ENCODE measurements around the gene PIGM. TPM values are rescaled to one million over a fixed set of nuclear protein-coding genes. Genes with fewer than 3 reads are reported as not detected.
A peak's percentile ranks its signal among the peaks of the same experiment; 100 is the strongest.

PIGM gene
- total RNA-seq, 2 donors from 2014 or later: 5.0 to 6.8 TPM

DNA sequence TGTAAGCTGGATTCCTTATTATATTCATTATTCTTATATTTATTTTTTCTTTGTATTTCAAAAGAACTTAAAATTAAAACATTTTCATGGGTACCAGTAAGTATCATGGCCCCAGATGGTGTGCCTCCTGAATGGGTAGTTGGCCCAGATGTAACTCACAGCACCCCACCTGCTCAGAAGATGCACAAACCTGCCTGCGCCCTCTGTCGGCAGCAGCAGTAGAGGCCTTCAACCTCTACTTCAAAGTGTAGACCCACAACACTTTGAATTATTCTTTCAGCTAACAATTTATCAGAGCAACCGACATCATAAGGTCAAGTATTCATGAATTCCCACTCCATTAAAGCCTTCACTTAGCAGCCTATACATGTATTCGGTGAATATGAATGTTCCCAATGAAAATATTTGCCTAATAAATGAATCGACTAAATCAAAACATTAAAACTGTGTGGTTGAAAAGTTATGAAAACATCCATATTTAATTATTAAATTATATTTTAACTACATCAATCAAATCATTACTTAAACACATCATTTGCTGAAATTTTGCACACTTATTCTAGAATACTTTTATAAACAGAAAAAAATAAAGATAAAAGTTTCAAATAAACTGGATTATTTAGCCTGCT is 25.4 kb downstream of the PIGM start:
- DNase-seq (ENCODE audit: low spot score) (no peak), ATAC-seq (ENCODE audit: insufficient number of reproducible peaks, low FRiP score, low read depth) (no peak)
- H3K4me1 ChIP-seq (ENCODE audit: control insufficient read depth in 1 of 2, low read depth in 2 of 2): no peaks in the 10 kb centered on the region
- H3K4me3 ChIP-seq: no peak overlapping the region
- H3K36me3 ChIP-seq: no peaks in the 10 kb centered on the region
- TF ChIP-seq, protein P1, sequence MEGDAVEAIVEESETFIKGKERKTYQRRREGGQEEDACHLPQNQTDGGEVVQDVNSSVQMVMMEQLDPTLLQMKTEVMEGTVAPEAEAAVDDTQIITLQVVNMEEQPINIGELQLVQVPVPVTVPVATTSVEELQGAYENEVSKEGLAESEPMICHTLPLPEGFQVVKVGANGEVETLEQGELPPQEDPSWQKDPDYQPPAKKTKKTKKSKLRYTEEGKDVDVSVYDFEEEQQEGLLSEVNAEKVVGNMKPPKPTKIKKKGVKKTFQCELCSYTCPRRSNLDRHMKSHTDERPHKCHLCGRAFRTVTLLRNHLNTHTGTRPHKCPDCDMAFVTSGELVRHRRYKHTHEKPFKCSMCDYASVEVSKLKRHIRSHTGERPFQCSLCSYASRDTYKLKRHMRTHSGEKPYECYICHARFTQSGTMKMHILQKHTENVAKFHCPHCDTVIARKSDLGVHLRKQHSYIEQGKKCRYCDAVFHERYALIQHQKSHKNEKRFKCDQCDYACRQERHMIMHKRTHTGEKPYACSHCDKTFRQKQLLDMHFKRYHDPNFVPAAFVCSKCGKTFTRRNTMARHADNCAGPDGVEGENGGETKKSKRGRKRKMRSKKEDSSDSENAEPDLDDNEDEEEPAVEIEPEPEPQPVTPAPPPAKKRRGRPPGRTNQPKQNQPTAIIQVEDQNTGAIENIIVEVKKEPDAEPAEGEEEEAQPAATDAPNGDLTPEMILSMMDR (IDR thresholded peaks at IDR 0.05): peak; percentile 56
- H3K27me3 ChIP-seq (replicated peaks; ENCODE audit: insufficient read depth): no peaks in the 10 kb centered on the region
- H3K9me3 ChIP-seq: no peaks in the 10 kb centered on the region
- H3K27ac ChIP-seq: no peak overlapping the region

- H3K27ac ChIP-seq: no peak overlapping the region
- no peaks in the 10 kb centered on the region for H3K4me1 ChIP-seq (ENCODE audit: control insufficient read depth in 1 of 2, low read depth in 2 of 2)
- TF ChIP-seq, protein P1 (IDR thresholded peaks at IDR 0.05): no peak
- H3K4me3 ChIP-seq: no peak overlapping the region
- no peak for DNase-seq (ENCODE audit: low spot score)
- no peaks in the 10 kb centered on the region for H3K27me3 ChIP-seq (replicated peaks; ENCODE audit: insufficient read depth)
- H3K36me3 ChIP-seq: no peaks in the 10 kb centered on the region
- no peak for ATAC-seq (ENCODE audit: insufficient number of reproducible peaks, low FRiP score, low read depth)
- no peaks in the 10 kb centered on the region for H3K9me3 ChIP-seq
These were observed 26.7 kb downstream of the PIGM start for GRCh38 chr1:160005070-160005469.

GRCh38 chr1:160004425-160004824 is 27.4 kb downstream of the PIGM start:
- H3K9me3 ChIP-seq: no peaks in the 10 kb centered on the region
- ATAC-seq (ENCODE audit: insufficient number of reproducible peaks, low FRiP score, low read depth): no peak
- no peak overlapping the region for H3K4me3 ChIP-seq
- no peaks in the 10 kb centered on the region for H3K36me3 ChIP-seq
- no peaks in the 10 kb centered on the region for H3K27me3 ChIP-seq (replicated peaks; ENCODE audit: insufficient read depth)
- no peak for DNase-seq (ENCODE audit: low spot score)
- TF ChIP-seq, protein P1 (IDR thresholded peaks at IDR 0.05): no peak
- no peak overlapping the region for H3K27ac ChIP-seq
- H3K4me1 ChIP-seq (ENCODE audit: control insufficient read depth in 1 of 2, low read depth in 2 of 2): no peaks in the 10 kb centered on the region

DNA sequence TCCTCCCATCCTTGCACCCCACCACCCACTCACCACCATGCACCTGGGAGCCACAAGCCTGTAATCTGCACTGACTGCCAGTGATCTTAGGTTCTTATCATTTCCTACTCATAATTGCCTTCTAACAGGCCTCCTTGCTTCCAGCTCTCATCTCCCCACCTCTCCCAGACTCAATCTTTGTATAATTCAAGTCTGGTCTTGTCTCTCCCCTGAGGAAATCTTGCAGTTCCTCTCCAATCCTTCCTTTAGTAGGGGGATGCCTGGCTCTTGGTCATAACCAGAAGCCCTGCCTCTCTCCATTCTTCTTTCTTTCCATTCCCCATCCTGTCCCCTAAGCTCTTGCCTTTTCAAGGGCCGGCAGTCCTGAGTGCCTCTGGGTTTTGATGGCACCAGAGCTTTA is 27.8 kb downstream of the PIGM start:
- no peak overlapping the region for H3K27ac ChIP-seq

DNA sequence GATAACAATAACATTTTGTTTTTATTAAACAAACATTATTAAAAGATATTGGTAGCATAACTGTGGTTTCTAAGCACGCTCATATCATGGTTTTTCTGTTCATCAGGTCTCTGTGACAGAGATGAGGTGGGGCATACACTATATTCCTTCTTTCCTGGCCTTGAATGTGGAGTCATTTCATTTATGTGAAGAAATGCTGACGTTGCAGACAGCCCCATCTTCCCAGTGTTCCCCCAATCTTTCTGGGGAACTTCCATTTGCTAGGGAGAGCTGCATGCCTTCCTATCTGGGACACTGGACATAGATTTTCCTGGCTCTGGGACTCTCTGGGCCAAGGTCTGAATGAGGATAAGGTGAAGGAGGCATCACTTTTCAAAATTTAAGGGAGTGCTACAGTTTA is 30.4 kb downstream of the PIGM start:
- Histone ChIP-seq H3K27ac (no peak overlapping the region), H3K36me3 (no peaks in the 10 kb centered on the region), H3K4me3 (no peak overlapping the region), H3K9me3 (no peaks in the 10 kb centered on the region), H3K27me3 (replicated peaks; ENCODE audit: insufficient read depth) (no peaks in the 10 kb centered on the region), H3K4me1 (ENCODE audit: control insufficient read depth in 1 of 2, low read depth in 2 of 2) (peaks cover 0 to 2% of the 10 kb centered on the region in 2 donors)
- ATAC-seq (ENCODE audit: insufficient number of reproducible peaks, low FRiP score, low read depth) (no peak), DNase-seq (ENCODE audit: low spot score) (no peak)
- TF ChIP-seq, protein P1 (IDR thresholded peaks at IDR 0.05): no peak

More for the DNA sequence above, 27.8 kb downstream of the PIGM start:
- Histone ChIP-seq H3K9me3 (no peaks in the 10 kb centered on the region), H3K4me1 (ENCODE audit: control insufficient read depth in 1 of 2, low read depth in 2 of 2) (no peaks in the 10 kb centered on the region), H3K4me3 (no peak overlapping the region), H3K36me3 (no peaks in the 10 kb centered on the region), H3K27me3 (replicated peaks; ENCODE audit: insufficient read depth) (no peaks in the 10 kb centered on the region)
- no peak for ATAC-seq (ENCODE audit: insufficient number of reproducible peaks, low FRiP score, low read depth)
- TF ChIP-seq, protein P1 (IDR thresholded peaks at IDR 0.05): no peak
- DNase-seq (ENCODE audit: low spot score): no peak

Measured in thoracic aorta (tissue), 2 donors.